GDM1 (cell line): ENCODE data around the gene EFR3B.
"Not testable (repeated sequence)": the region's sequence is repeated elsewhere in the genome, so short reads cannot be mapped to it uniquely, and the experiment has no call there.

ENCODE experiments used
- DNase-seq: peaks from one replicate; lab custom pipeline; 2025; lab: John Stamatoyannopoulos, UW

The EFR3B gene

DNA sequence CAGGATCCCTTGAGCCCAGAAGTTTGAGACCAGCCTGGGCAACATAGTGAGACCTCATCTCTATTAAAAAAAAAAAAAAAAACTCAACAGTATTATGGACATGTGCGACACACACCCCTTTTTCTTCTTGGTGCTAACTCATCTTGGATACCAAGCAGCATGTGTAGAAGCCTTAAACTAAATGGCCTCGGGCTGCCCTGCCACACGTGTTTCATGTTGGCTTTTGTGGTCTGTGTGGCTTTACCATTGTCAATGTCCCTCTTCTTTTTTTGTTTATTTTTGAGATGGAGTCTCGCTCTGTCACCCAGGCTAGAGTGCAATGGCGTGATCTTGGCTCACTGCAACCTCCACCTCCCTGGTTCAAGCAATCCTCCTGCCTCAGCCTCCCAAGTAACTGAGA lies 109.1 kb downstream of the EFR3B start:
- DNase-seq = not testable (repeated sequence)

DNA sequence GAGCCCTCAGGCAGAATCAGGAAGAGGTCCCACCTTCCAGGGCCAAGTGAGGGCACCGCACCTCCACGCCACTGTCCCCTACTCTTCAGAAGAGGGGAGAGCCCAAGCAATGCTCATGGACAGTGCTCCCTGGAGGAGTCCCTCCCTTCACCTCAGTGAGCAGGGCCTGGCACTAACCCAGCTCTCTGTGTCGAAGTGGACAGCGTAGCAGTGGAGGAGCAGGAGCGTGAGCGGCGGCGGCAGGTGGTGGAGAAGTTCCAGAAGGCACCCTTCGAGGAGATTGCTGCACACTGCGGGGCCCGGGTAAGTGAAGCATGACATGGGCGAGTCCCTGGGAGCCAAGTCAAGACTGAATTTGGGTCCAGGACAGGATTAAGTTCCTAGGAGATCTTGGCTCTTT lies 109.8 kb downstream of the EFR3B start:
- DNase-seq = no peak

DNA sequence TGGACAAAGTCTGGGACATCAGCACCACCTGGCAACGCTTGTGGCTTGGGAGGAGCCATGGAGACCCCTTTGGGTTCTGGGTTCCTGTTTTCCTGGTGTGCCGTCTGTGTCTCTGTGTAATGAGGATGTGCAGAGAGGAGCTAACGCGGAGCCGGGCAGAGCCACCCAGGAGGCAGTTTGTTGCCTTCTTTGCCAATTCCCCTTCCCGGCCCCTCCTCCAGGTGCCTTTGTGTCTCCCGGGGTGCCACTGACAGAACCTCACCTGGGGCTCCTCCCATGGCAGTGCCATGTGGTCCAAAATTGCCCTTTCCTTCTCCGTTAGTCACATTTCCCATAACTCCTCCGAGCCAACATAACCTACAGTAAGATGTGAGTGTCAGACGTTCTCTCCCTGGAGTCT lies 113.5 kb downstream of the EFR3B start:
- DNase-seq = no peak

DNA sequence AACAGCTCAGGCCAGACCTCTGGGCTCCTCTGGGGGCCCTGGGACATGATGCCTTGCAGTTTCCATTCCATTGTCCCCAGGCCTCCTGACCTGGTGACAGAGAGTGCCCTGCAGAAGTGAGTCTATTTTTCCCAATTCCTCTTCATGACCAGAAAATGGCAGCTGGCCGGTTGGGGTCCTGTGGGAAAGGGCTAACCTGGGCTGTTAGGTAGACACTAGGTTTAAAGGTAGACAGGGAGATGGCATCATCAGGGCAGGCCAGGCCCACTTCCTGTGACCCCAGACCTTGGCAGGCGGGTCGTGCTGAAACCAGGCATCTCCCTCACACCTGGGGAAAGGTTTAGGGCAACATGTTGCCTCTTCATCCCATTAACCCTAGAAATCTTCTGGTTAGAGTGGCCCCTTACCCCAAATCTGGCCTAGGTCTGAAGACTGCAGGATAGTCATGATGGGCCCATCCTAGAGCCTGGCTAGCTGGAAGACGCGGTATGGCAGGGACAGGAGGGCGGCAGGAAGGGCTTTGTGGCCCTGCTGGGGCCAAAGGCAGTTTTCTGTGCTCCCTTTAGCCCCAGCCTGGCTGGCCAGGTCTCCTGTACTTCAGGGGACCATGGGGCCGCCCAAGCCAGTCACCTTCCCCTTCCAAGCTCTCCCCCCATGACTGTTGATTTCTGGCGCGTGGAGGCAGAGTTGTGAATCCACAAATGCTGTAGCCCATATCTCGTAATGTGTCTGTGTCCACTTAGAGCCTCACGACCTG lies 116.4 kb downstream of the EFR3B start:
- no peak for DNase-seq

DNA sequence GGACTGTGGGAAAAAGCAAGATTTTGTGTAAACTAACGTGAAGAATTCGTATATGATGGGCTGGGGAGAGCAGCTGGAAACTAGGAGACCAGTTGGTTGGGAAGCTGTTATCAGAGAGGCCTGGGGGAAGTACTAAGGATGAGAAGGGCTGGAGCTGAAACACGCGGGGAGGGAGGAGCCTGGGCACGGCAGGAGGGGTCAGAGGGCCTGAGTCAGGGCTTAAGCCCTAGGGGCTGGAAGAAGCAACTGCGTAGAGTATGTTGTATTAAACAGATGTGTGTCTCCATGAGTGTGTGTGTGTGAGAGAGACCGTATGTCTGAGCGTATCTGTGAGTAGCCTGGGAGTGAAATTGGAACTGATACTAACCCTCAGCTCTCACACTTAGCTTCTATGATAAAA lies 118.1 kb downstream of the EFR3B start:
- no peak for DNase-seq

DNA sequence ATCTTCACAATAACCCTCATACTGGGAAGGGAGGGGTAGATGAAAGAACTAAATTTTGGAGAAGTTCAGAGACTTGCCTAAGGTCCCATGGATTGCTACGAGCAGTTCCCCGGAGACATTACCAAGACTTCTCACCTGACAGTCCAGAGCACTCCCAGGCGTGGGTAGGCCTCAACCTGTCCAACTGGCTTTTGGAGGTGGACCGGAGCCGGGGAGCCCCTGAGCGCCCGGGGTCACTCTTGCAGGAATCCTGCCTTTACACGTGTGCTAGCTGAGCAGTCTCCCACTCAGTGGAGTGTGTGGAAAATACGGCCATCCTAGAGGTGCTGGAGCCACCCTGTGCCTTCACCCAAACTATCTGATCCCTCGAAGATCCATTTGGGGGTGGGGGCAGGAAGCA lies 118.5 kb downstream of the EFR3B start:
- DNase-seq = no peak

DNA sequence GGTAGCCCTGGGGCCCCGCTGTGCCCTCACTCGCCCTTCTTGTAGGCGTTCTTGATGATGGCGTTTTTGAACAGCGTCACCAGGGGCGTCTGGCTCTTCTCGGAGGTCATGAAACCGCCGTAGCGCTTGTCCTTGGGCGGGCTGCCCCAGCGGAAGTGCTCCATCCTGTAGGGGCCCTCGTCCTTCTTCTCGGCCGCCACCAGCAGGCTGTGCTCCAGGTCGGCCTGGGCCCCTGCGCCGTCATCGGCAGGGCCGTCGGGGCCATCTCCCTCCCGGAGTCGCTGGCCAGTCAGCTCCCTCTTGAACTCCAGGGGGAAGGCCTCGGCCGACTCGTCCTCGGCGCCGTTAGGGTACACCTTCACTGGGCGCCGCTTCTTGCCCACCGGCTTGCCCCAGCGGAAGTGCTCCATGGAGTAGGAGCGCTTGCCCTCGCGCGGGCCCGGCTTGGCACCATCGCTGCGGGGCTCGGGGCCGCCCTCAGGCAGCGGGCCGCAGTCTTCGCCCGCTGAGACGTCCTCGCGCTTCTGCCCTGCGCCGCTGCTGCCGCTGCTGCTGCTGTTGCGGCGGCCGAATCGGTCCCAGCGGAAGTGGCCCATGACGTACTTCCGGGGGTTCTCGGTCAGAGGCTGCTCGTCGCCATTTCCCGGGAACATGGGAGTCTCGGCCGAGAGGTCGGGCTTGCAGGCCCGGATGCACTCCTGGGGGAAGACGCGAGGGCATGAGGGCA lies 119.3 kb downstream of the EFR3B start:
- DNase-seq = no peak

DNA sequence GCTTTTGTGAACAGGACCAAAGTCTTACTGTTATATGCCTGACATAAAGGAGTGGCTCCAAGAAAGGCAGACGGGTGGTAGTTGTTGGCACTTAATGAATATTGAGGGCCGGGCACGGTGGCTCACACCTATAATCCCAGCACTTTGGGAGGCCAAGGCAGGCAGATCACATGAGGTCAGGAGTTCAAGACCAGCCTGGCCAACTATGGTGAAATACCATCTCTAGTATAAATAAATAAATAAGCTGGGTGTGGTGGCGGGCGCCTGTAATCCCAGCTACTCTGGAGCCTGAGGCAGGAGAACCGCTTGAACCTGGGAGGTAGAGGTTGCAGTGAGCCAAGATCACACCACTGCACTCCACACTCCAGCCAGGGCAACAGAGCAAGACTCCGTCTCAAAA lies 120.2 kb downstream of the EFR3B start:
- not testable (repeated sequence) for DNase-seq

DNA sequence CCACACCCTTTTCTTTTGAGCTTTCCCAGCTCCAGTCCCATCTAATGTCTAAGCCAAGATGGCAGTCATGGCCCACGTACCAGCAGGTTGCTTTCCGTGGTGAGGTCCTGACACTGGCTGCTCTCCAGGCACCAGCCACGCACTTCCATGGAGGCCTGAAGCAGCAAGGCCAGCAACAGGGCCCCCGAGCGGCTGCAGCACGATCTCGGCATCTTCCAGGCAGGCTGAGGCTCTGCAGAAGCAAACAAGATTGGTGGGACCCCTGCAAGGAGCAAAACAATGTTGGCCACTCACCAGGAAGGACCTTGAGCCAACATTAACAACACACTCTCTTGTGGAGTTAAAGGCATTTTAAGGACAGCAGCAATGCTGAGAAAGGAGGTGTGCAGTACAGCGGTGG lies 122.7 kb downstream of the EFR3B start:
- DNase-seq = no peak

DNA sequence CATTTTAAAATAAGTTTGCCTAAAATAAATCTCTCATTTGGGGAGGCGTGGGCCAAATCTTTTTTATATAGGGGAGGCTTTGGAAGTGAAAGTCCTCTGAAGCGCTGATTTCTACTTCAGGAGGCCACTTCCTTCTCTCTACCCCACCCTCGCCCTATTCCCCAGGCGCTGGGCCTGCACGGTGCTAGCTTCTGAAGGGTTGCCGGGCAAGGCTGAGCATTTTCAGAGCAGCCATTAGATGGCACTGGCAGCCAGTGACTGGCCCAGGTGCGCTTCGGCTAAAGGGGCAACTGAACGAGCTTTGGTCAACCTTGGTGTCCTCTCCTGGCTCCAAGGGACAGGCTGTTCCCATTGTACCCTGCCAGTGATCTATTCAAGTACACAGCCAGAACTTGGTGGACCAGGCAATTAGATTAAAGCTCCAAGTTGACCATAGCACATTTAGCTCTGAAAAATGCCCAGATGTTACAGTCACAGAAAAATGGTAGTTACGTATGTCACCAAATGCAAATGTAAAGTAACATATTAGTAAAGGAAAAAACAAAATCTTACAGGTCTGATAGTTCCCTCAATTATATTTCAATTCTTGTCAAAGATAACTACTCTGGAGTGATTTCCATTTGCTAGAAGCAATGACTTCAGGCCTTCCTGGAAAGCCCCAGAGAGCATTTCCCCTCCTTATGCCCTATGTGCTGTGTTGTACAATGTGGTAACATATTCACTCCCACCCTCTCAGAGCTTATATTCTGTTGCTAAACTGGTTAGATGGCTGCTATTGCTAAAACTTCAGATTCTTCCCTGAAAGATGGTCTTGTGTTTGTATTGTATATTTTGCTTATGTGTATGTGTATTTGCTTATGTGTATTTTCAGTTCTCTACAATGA lies 124.4 kb downstream of the EFR3B start:
- no peak for DNase-seq

DNA sequence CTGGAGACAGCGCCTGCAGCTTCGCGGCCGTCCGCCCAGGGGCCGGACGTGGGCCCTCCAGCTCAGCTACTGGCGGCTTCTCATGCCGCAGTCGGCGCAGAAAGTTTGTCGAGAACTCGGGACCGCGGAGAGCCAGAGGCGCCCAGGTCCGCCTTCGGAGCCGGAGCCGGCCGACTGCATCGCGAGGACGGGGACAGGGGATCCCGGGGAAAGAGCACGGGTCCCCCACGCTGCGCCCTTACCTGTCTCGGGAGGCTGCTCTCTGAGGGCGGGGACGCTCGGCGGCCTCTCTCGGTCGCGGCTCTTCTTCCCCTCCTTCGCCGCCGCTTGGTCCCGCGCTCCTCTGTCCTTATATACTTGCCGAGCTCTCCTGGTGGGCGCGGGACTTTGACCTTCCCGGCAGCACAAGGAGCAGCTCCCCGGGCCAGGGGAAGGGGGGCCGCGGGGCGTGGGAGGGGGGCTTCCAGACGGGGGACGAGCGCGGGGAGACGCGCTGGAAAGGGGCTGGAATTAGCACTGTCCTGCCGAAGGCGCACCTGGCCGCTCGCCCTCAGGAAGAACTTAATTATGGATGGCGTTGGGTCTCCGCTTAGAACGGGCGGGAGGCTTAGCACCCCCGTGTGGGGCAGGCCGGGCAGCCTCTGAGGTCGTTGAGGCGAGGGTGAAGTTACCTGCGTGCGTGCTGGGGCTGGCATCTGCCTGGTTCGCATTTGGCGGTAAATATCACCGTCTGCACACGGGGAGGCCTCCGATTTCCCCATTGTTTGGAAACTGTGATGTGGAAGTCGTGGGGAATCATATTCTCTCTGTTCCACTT lies 126.6 kb downstream of the EFR3B start, which contains the start of gene POMC:
TSS of gene POMC (minus strand) at position 325 of the 817 bp plus-strand sequence. CDS start 3,808 bp downstream, outside the sequence.
- DNase-seq = no peak

DNA sequence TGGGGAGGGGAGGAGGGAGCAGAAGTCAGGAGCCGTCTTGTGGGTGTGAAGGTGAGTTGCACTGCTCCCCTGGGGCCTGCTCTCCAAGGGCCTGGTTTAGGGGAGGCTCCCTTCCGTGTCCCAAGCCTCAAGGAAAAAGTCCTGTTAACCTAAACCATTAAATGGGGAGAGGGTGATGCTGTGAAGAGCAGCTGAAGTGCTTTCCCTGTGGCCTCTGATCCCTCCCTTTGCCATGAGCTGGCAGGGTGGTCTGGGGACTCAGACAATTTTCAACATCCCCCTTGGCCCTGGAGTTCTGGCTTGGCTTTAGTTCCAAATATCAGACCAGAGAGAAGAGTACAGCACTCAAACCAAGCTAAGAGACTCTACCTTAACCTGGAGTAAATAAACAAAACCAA lies 127.2 kb downstream of the EFR3B start:
- DNase-seq = no peak

DNA sequence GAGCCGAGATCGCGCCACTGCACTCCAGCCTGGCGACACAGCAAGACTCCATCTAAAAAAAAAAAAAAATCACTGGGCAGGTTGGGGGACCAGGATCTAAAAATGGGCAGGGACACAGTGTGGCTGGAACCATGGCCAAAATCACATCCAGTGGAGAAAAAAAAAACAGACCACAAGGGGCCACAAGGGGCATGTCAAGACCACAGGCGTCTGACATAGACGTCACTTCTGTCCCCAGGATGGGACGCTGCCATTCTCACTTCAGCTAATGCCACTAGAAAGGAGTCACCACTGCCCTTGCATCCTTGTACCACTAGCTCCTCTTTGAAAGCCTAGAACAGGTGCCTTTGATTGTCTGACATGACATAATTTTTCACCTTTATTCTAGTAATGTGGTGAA lies 129.0 kb downstream of the EFR3B start:
- DNase-seq = no peak

DNA sequence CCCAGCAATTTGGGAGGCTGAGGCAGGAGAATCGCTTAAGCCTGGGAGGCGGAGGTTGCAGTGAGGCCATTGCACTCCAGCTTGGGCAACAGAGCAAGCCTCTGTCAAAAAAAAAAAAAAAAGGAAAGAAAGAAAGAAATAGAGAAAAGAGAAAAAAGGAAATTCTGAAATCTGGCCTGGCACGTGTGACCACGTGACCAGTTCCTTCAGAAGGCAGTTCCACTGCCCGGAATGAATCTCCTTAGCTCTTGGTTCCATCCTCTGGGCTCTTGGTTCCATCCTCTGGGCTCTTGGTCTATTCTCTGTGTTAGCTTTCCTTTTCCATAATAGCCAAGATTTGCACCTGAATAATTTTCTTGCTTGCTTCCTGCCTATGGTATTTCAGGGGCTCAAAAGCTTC lies 131.8 kb downstream of the EFR3B start:
- no peak for DNase-seq

DNA sequence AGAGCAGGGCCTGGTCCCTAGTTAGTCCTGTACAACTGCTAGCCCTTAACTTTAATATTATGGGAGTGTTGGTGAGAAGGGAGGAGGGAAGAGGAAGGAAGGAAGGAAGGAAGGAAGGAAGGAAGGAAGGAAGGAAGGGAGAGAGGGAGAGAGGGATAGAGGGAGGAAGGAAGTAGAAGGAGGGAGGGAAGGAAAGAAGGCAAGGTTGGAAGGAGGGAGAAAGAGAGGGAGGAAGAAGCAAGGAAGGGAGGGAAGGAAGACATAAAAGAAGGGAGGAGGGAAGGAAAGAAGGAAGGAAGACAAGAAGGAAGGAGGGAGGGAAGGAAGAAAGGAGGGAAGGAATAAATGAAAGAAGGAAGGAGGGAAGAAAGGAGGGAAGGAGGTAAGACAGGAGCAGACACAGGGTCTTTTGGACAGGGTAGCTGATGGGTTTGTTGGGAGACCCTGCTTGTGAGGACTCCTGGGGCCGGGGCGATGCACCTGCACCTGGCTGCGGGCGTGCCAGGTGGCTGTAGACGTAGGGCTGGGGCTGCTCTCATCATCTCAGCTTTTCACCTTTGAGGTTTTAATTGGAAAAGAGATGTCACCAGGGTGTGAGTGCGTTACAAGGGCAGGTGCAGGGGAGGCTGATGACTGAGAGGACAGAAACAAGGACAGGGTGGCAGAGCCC lies 132.5 kb downstream of the EFR3B start:
- DNase-seq = no peak

DNA sequence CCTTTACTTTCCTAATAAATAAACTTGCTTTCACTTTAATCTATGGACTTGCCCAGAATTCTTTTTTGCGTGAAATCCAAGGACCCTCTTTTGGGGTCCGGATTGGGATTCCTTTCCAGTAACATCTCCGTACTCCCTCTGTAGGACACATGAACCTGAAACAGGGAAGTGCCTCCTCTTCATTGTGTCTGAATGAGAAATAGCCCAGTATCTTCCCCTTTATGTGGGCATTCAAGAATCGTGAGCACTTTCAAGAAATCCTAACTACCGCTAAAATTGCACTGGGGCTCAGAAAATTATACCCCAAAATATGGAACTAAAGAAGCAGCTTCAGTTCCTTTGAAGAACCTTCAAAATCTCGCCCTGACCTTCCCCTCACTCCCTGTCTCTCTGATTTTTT lies 134.3 kb downstream of the EFR3B start:
- DNase-seq = no peak

DNA sequence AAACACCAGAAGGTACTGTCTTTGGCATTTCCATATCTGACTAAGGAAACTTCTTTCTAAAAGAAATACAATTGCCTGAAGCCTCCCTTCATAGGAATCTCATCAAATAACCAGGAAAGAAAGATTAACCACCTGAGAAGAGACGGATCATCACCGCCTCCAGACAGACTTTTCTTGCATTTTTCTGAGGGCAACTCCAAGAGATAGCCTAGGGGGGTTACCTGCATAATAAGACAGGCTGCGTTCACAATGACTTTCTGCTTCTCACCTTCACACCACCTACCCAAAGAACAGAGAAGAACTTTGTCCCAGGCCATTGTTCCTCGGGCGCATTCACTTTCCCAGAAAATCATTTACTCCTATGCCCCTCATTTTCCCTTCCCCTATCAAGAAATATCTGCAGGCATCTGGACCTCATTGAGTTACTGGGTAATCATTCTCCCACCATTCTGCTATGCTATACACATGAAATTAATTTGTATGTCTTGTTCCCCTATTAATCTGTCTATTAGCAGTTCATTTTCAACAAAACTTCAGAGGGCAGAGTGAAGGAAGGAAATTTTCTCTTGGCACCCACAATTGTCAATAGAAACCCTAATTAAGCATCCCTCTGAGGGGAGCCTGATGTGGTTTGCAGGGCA lies 134.8 kb downstream of the EFR3B start:
- DNase-seq = no peak

DNA sequence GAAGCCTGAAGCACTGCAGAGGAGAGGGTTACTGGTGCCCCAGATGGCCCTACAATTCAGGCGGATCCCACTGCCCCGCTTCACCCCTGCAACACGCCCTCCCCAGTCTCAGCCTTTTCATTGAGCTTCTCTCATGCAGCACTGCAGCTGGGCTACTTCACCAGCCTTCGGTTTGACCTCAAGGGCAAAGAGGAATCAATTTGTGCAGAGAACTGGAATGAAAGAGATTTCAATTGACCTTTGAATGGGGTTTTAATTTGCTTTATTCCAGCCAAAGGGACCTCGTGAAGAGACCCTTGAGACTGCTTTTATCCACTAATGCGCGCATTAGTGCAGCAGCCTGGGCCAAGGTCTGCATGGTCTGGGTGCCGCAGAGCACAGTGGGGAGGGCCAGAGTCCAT lies 135.3 kb downstream of the EFR3B start:
- no peak for DNase-seq

DNA sequence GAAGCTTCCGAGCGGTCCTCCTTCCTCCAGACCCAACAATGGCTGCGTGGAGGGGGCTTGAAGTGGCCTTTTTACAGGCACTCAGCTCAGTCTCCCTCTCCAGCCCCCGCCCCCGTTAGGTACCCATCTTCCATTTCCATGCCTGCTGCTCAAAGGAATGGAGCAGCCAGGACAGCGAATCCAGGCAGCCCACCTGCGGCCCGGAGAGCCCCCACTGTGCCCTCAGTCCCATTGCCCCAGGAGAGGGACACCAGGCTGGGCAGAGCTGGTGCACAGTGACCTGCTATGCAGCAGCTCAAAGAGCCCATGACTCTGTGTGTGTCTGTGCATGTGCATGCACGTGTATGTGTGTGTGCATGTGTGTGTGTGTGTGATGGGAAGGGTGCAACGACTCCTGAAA lies 137.1 kb downstream of the EFR3B start:
- DNase-seq = no peak

DNA sequence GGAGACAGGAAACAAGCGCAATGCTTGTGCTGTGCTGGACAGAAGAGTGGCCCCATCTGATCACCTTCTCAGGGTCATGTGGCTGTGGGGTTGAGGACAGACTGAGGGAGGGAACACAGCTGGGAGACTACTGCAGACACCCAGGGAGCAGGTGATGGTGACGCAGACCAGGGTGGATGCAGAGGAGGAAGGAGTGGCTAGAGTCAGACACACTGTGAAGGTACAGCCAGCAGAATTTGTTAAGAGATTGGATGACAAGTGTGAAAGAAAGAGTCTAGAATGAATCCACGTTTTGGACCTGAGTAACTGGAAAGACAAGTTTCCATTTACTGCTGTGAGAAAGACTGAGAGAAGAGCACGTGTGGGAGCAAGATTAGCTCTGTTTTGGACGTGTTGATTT lies 142.4 kb downstream of the EFR3B start:
- DNase-seq = no peak
